ENCODE data around the gene LACC1.

- TF ChIP-seq, protein P1, sequence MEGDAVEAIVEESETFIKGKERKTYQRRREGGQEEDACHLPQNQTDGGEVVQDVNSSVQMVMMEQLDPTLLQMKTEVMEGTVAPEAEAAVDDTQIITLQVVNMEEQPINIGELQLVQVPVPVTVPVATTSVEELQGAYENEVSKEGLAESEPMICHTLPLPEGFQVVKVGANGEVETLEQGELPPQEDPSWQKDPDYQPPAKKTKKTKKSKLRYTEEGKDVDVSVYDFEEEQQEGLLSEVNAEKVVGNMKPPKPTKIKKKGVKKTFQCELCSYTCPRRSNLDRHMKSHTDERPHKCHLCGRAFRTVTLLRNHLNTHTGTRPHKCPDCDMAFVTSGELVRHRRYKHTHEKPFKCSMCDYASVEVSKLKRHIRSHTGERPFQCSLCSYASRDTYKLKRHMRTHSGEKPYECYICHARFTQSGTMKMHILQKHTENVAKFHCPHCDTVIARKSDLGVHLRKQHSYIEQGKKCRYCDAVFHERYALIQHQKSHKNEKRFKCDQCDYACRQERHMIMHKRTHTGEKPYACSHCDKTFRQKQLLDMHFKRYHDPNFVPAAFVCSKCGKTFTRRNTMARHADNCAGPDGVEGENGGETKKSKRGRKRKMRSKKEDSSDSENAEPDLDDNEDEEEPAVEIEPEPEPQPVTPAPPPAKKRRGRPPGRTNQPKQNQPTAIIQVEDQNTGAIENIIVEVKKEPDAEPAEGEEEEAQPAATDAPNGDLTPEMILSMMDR (IDR thresholded peaks at IDR 0.05; ENCODE audit: low read length), result no peak
- TF ChIP-seq EZH2 (optimal IDR thresholded peaks at IDR 0.05; ENCODE audit: low read depth, low read length), result no peak
- TF ChIP-seq EZH2phosphoT487 (IDR thresholded peaks at IDR 0.05; ENCODE audit: low read length), result no peak
Observed at GRCh38 chr13:43852923-43853404, 26.7 kb upstream of the LACC1 start.

Data from MM.1S (cell line).